ENCODE measurements around the gene CFAP157. TPM values are rescaled to one million over a fixed set of nuclear protein-coding genes. Genes with fewer than 3 reads are reported as not detected.

The CFAP157 gene
- total and polyA plus RNA-seq, 2 of the 13 experiments (the other 11 are each of a cell fraction or from before 2014, with no cell fraction given), result 0.07 TPM; not detected in 1

DNA sequence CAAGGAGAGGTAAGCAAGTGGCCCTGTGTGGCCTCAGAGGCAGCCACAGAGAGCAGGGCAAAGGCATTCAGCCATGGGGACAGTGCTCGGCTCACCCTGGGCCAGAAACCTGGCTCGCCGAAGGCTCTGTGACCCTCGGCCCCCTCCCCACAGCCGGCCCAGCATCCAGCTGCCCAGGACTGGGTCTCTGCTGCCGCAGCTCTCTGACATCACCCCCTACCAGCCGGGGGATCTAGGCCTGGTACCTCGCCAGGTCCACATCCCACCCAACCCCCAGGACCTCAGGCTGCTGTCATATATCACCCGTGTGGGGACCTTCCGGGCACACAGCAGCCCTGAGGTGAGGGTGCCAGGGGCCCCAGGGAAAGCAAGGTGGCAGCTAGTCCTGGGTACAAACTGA, 6.1 kb downstream of the CFAP157 start:
- WGBS (ENCODE audit: low lambda C conversion rate), result 100% methylated on average over 2 of the region's 10 CpGs
- Histone ChIP-seq H3K4me2 (ENCODE audit: low read depth, low read length) (no peak overlapping the region), H2AFZ (ENCODE audit: low read length) (no peak overlapping the region), H3K79me2 (ENCODE audit: insufficient read depth, low read length) (no peaks in the 10 kb centered on the region), H3K9me3 (ENCODE audit: low read length) (no peaks in the 10 kb centered on the region), H3K27ac (ENCODE audit: extremely low read length, insufficient read depth, low read length) (no peak overlapping the region), H4K20me1 (ENCODE audit: insufficient read depth, low read length) (no peaks in the 10 kb centered on the region; the same call in 1 of the 2 replicates), H3K4me1 (ENCODE audit: insufficient read depth, low read length) (peaks cover 40% of the 10 kb centered on the region), H3K36me3 (replicated peaks in 1 of 2; ENCODE audit: control insufficient read depth in 1 of 2, insufficient read depth in 2 of 2, low read length in 2 of 2) (no peaks in the 10 kb centered on the region), H3K27me3 (ENCODE audit: control insufficient read depth in 1 of 2, insufficient read depth in 2 of 2, low read length in 2 of 2) (peaks cover 0 to 6% of the 10 kb centered on the region in 2 experiments; a peak in 2 of 5 replicates), H3K9ac (ENCODE audit: insufficient read depth, low read depth, low read length) (no peak overlapping the region), H3K4me3 (replicated peaks in 1 of 3; ENCODE audit: insufficient read depth in 1 of 3, low read depth in 2 of 3, low read length in 3 of 3) (no peak overlapping the region)
- POLR2A ChIA-PET, result interaction anchor here (0.5 kb wide), 1 partner anchor 35 kb away, joined by 3 read pairs; no protein-coding TSS in a partner anchor
- no TSS peak for BruUV-seq (replicated peaks)
- DNase-seq (ENCODE audit: low spot score) (no peak), FAIRE-seq (no peak), ATAC-seq (no peak)
- no peak for TF ChIP-seq SALL2 (CRISPR knock-in tag; IDR thresholded peaks at IDR 0.05)
- CTCF ChIA-PET (ENCODE audit: low intra/inter-chr PET ratio, low total read pairs), result no interaction called here
- in situ Hi-C loops (cut with HindIII; ENCODE audit: extremely low pct_ligation_motif_present, low pct_unique_long_range_greater_than_20kb), result no loop called here
- intact Hi-C loops (cut with micrococcal nuclease; ENCODE audit: unreplicated experiment), result no loop called here

DNA sequence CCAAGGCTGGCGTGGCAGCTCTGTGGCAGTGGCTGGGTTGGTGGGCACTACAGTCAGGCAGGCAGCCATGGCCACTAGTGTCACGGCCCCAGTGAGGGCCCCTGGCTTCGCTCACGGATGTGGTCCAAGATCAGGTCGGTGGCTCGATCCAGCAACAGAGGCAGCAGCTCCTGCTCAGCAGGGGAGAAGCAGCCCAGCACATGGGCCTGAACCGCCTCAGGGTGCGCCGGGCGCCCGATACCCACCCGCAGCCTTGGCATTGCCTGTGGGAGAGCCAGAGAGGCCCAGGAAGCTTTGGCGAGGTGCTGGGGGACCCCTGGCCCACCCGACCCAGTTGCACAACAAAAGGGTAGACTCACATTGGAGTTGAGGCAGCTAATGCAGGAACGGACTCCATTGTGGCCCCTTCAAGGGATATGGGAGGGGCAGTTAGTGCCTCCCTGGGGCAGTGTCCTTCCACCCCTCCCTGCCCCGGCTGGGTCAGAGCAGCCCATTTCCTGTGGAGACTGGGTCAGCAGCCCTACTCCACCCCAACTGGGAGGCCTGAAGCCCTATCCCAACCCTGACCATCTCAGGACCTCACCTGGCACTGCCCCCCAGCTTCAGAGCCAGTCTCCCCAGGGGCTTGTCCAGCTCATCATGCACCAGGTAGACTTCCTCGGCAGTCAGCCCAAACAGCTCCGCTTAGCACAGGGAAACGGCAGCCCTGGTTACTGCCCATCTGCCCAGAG, 7.4 kb downstream of the CFAP157 start:
- WGBS (ENCODE audit: low lambda C conversion rate), result 17% methylated on average over 1 of the region's 19 CpGs
- H3K9ac ChIP-seq (ENCODE audit: insufficient read depth, low read depth, low read length), result 0 out of 2 replicates have a peak overlapping the region, but pooled peaks have one; percentile 12
- in situ Hi-C loops (cut with HindIII; ENCODE audit: extremely low pct_ligation_motif_present, low pct_unique_long_range_greater_than_20kb), result no loop called here
- no peaks in the 10 kb centered on the region; the same call in 1 of the 2 replicates for H4K20me1 ChIP-seq (ENCODE audit: insufficient read depth, low read length)
- H2AFZ ChIP-seq (ENCODE audit: low read length), result no peak overlapping the region
- ChIA-PET CTCF (ENCODE audit: low intra/inter-chr PET ratio, low total read pairs) (no interaction called here), POLR2A (interaction anchor here (1.0 kb wide), 1 partner anchor 10 kb away, joined by 3 read pairs; no protein-coding TSS in a partner anchor)
- peaks cover 0 to 6% of the 10 kb centered on the region in 2 experiments; a peak in 2 of 5 replicates for H3K27me3 ChIP-seq (ENCODE audit: control insufficient read depth in 1 of 2, insufficient read depth in 2 of 2, low read length in 2 of 2)
- H3K36me3 ChIP-seq (replicated peaks in 1 of 2; ENCODE audit: control insufficient read depth in 1 of 2, insufficient read depth in 2 of 2, low read length in 2 of 2), result no peaks in the 10 kb centered on the region
- ATAC-seq, result no peak
- H3K4me2 ChIP-seq (ENCODE audit: low read depth, low read length), result peak overlapping the region; percentile 97
- DNase-seq (ENCODE audit: low spot score), result no peak
- no peaks in the 10 kb centered on the region for H3K9me3 ChIP-seq (ENCODE audit: low read length)
- H3K4me1 ChIP-seq (ENCODE audit: insufficient read depth, low read length), result peaks cover 40% of the 10 kb centered on the region
- H3K4me3 ChIP-seq (replicated peaks in 1 of 3; ENCODE audit: insufficient read depth in 1 of 3, low read depth in 2 of 3, low read length in 3 of 3), result peak overlapping the region in 2 of 3 experiments; percentile 82 to 90; a peak in 4 of 6 replicates
- no TSS peak for BruUV-seq (replicated peaks)
- no peak for FAIRE-seq
- TF ChIP-seq, protein P1, sequence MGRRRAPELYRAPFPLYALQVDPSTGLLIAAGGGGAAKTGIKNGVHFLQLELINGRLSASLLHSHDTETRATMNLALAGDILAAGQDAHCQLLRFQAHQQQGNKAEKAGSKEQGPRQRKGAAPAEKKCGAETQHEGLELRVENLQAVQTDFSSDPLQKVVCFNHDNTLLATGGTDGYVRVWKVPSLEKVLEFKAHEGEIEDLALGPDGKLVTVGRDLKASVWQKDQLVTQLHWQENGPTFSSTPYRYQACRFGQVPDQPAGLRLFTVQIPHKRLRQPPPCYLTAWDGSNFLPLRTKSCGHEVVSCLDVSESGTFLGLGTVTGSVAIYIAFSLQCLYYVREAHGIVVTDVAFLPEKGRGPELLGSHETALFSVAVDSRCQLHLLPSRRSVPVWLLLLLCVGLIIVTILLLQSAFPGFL (CRISPR knock-in tag; IDR thresholded peaks at IDR 0.05), result no peak
- no peak for TF ChIP-seq ZNF367 (CRISPR knock-in tag; IDR thresholded peaks at IDR 0.05; ENCODE audit: borderline replicate concordance)
- TF ChIP-seq ZNF879 (CRISPR knock-in tag; IDR thresholded peaks at IDR 0.05), result no peak
- TF ChIP-seq SRSF1 (optimal IDR thresholded peaks at IDR 0.05; ENCODE audit: low read depth, low read length), result no peak
- no peak for TF ChIP-seq TAF1 (CRISPR knock-in tag; IDR thresholded peaks at IDR 0.05)
- 0 out of 2 replicates have a peak, but pooled peaks have one; percentile 28 for TF ChIP-seq ZNF768 (CRISPR knock-in tag; IDR thresholded peaks at IDR 0.05)
- no peak for TF ChIP-seq MAZ (IDR thresholded peaks at IDR 0.05; ENCODE audit: borderline replicate concordance, low read depth, low read length)
- 0 out of 2 replicates have a peak, but pooled peaks have one; percentile 26 for TF ChIP-seq MAZ (CRISPR knock-in tag; IDR thresholded peaks at IDR 0.05; ENCODE audit: low read depth)
- TF ChIP-seq RARG (CRISPR knock-in tag; IDR thresholded peaks at IDR 0.05; ENCODE audit: low read depth), result no peak
- no peak for TF ChIP-seq POLR2AphosphoS2 (IDR thresholded peaks at IDR 0.05; ENCODE audit: low read depth, low read length)
- no peak for TF ChIP-seq ZNF792 (CRISPR knock-in tag; IDR thresholded peaks at IDR 0.05)
- TF ChIP-seq REPIN1 (CRISPR knock-in tag; IDR thresholded peaks at IDR 0.05; ENCODE audit: borderline replicate concordance, low read depth), result no peak
- TF ChIP-seq EED (CRISPR knock-in tag; IDR thresholded peaks at IDR 0.05), result 0 out of 2 replicates have a peak, but pooled peaks have one; percentile 38
- no peak for TF ChIP-seq ZNF205 (CRISPR knock-in tag; IDR thresholded peaks at IDR 0.05)
- no peaks in the 10 kb centered on the region for H3K79me2 ChIP-seq (ENCODE audit: insufficient read depth, low read length)
- intact Hi-C loops (cut with micrococcal nuclease; ENCODE audit: unreplicated experiment), result no loop called here
- no peak overlapping the region for H3K27ac ChIP-seq (ENCODE audit: extremely low read length, insufficient read depth, low read length)
